Endothelial cell of umbilical vein (primary cell): ENCODE results near the gene OR2H1. TPM values are rescaled to one million over a fixed set of nuclear protein-coding genes. Genes with fewer than 3 reads are reported as not detected.

Experiments used
- BruUV-seq: library from RNA; stranded (reverse); fragments of 400-500 nt; replicated peaks from 2 replicates; lab custom pipeline; 2021; lab: Mats Ljungman, UMichigan
- CTCF ChIA-PET: fragments of 300-600, 350-600 bp; sonication (Branson Sonifier 250); formaldehyde crosslinking; loops from one replicate; lab custom pipeline; 2021; ENCODE audit warnings: antibody characterized with exemption, inconsistent platforms; lab: Charles Lee
- POLR2A ChIA-PET: fragments of 300-600, 350-600 bp; sonication (Branson Sonifier 250); formaldehyde crosslinking; loops from one replicate; lab custom pipeline; 2021; ENCODE audit warnings: antibody characterized with exemption, inconsistent platforms; lab: Charles Lee
- DNase-seq: peaks from one replicate; pipeline ENCODE4 v3.0.0-alpha.2; 2011; ENCODE audit warnings: low read depth, low spot score
- FAIRE-seq: peaks from 2 replicates; lab custom pipeline; 2011; peaks lifted over from hg19 to GRCh38; lab: Jason Lieb, UNC
- H2AFZ ChIP-seq: 2 replicates; pipeline ENCODE4 v1.6.0; 2012; ENCODE audit warnings: low read depth, low read length, control low read depth, inconsistent platforms
- H3K27ac ChIP-seq: 2 replicates; pipeline ENCODE4 v1.5.1; 2011; ENCODE audit warnings: low read depth, mild to moderate bottlenecking, control low read depth, low read length, moderate library complexity; ENCODE audit not compliant: insufficient read depth
- H3K27me3 ChIP-seq, 2 experiments: 2 replicates each; pipeline versions ENCODE4 v1.6.0 to v1.6.1; 2011; ENCODE audit warnings: low read length in 2 of 2, mixed read lengths in 1 of 2; ENCODE audit not compliant: control insufficient read depth in 2 of 2, insufficient read depth in 2 of 2
- H3K36me3 ChIP-seq, 2 experiments: 2 replicates in 1 of 2; 3 replicates in 1 of 2; pipeline ENCODE4 v1.5.1; 2011; ENCODE audit warnings: low read length in 2 of 2, mild to moderate bottlenecking in 1 of 2, moderate library complexity in 1 of 2; ENCODE audit not compliant: control insufficient read depth in 2 of 2, insufficient read depth in 2 of 2; ENCODE audit errors: extremely low read depth in 1 of 2
- H3K4me1 ChIP-seq: 3 replicates; pipeline ENCODE4 v1.5.1; 2011; ENCODE audit warnings: mild to moderate bottlenecking, low read length; ENCODE audit not compliant: control insufficient read depth, insufficient read depth; ENCODE audit errors: extremely low read depth
- H3K4me2 ChIP-seq: 2 replicates; pipeline ENCODE4 v1.6.1; 2011; ENCODE audit warnings: low read length, control low read depth, mixed read lengths; ENCODE audit not compliant: insufficient read depth
- H3K4me3 ChIP-seq, 3 experiments: fragments of 200-600 bp in 1 of 3; sonication (generic), shearing (Covaris generic) in 1 of 3; replicated peaks in 1 of 3; 2 replicates each; pipeline ENCODE4 v1.5.1; 2011 to 2016; ENCODE audit warnings: control low read depth in 3 of 3, low read length in 3 of 3, mild to moderate bottlenecking in 2 of 3, inconsistent platforms in 1 of 3, low read depth in 1 of 3, moderate library complexity in 1 of 3; ENCODE audit not compliant: insufficient read depth in 1 of 3
- H3K79me2 ChIP-seq: 2 replicates; pipeline ENCODE4 v1.6.0; 2012; ENCODE audit warnings: low read length, inconsistent platforms; ENCODE audit not compliant: control insufficient read depth, insufficient read depth
- H3K9ac ChIP-seq: replicated peaks from 2 replicates; pipeline ENCODE3; 2011; ENCODE audit warnings: low read length, control low read depth; ENCODE audit not compliant: insufficient read depth; ENCODE audit errors: extremely low read depth
- H3K9me1 ChIP-seq: replicated peaks from 3 replicates; pipeline ENCODE4 v1.6.0; 2011; ENCODE audit warnings: mild to moderate bottlenecking, low read length; ENCODE audit not compliant: control insufficient read depth, insufficient read depth; ENCODE audit errors: extremely low read depth
- H3K9me3 ChIP-seq: replicated peaks from 2 replicates; pipeline ENCODE4 v1.5.1; 2012; ENCODE audit warnings: low read length, inconsistent platforms; ENCODE audit not compliant: control insufficient read depth, insufficient read depth
- H4K20me1 ChIP-seq: replicated peaks from 2 replicates; pipeline ENCODE3; 2011; ENCODE audit warnings: mild to moderate bottlenecking, low read length; ENCODE audit not compliant: control insufficient read depth, insufficient read depth; ENCODE audit errors: extremely low read depth
- CTCF ChIP-seq, 2 donors: IDR thresholded peaks; 1 replicate in 1 of 2; 2 replicates in 1 of 2; pipeline ENCODE4 v1.5.1; 2011; ENCODE audit warnings: low read length in 2 of 2, mild to moderate bottlenecking in 2 of 2, moderate library complexity in 2 of 2, control low read depth in 1 of 2, inconsistent platforms in 1 of 2, low read depth in 1 of 2; ENCODE audit not compliant: insufficient read depth in 1 of 2; ENCODE audit errors: extremely low read depth in 1 of 2
- EZH2 ChIP-seq: IDR thresholded peaks from 2 replicates; pipeline ENCODE4 v1.6.1; 2012; ENCODE audit warnings: borderline replicate concordance, low read depth, mild to moderate bottlenecking, moderate library complexity, low read length, inconsistent platforms; ENCODE audit not compliant: severe bottlenecking
- FOS ChIP-seq: IDR thresholded peaks from 2 replicates; pipeline ENCODE4 v1.6.1; 2011; ENCODE audit warnings: mild to moderate bottlenecking, low read length, moderate library complexity, borderline replicate concordance; ENCODE audit not compliant: insufficient read depth
- GATA2 ChIP-seq: IDR thresholded peaks from 2 replicates; pipeline ENCODE4 v1.7.0; 2011; ENCODE audit warnings: low read depth, mild to moderate bottlenecking, moderate library complexity, mixed read lengths, low read length; ENCODE audit not compliant: insufficient read length, insufficient read depth
- JUN ChIP-seq: IDR thresholded peaks from 2 replicates; pipeline ENCODE4 v1.6.1; 2011; ENCODE audit warnings: borderline replicate concordance, low read depth; ENCODE audit not compliant: insufficient read length, insufficient read depth
- MYC ChIP-seq: IDR thresholded peaks from one replicate; pipeline ENCODE4 v1.6.1; 2011; ENCODE audit warnings: mild to moderate bottlenecking, low read depth, low read length
- POLR2A ChIP-seq: IDR thresholded peaks from 2 replicates; pipeline ENCODE4 v1.6.1; 2012; ENCODE audit warnings: low read depth, mild to moderate bottlenecking, control low read depth, low read length
- POLR2AphosphoS5 ChIP-seq: IDR thresholded peaks from 2 replicates; pipeline ENCODE4 v1.6.1; 2012; ENCODE audit warnings: low read depth, mild to moderate bottlenecking, control low read depth, low read length, moderate library complexity; ENCODE audit not compliant: insufficient read depth
- dilution Hi-C: fragments of 300-500 bp; cut with MboI; formaldehyde crosslinking; loops from one replicate; pipeline ENCODE4 v1.15.0; 2019; ENCODE audit warnings: low sequenced_read_pairs; ENCODE audit not compliant: extremely low pct_ligation_motif_present
- intact Hi-C: fragments of 100-400 bp; cut with micrococcal nuclease; formaldehyde crosslinking; loops from one replicate; pipeline ENCODE4 v1.10.0; 2022
- polyA plus RNA-seq, 4 experiments: library from polyadenylated mRNA; depleted of rRNA in 3 of 4; stranded (reverse) in 3 of 4; unstranded in 1 of 4; fragments of >200 nt; gene quantifications; 2 replicates each; pipeline versions ENCODE4 v1.2.1 to v1.2.3, GENCODE V29; 2011 to 2012; ENCODE audit warnings: missing spikeins in 1 of 4
- total RNA-seq: library from RNA; stranded (reverse); gene quantifications from 2 replicates; pipeline ENCODE4 v1.2.3, GENCODE V29; 2021
- TF ChIP-seq, protein P1 (sequence below): IDR thresholded peaks from 2 replicates; pipeline ENCODE4 v1.6.1; 2011; ENCODE audit not compliant: insufficient read depth, insufficient read length

Gene OR2H1
- total and polyA plus RNA-seq, 2 donors (not counting 3 experiments of a cell fraction or from before 2014, with no cell fraction given): not detected

GRCh38 chr6:29494131-29494530 is 37.2 kb downstream of the OR2H1 start:
- Histone ChIP-seq H3K36me3 (no peaks in the 10 kb centered on the region), H3K27me3 (no peaks in the 10 kb centered on the region), H3K9ac (no peak overlapping the region), H3K4me3 (no peak overlapping the region), H3K9me3 (no peaks in the 10 kb centered on the region), H2AFZ (no peak overlapping the region), H3K79me2 (no peaks in the 10 kb centered on the region), H3K4me1 (no peaks in the 10 kb centered on the region), H3K4me2 (no peak overlapping the region), H4K20me1 (no peaks in the 10 kb centered on the region), H3K9me1 (no peaks in the 10 kb centered on the region), H3K27ac (no peak overlapping the region)
- no peak for FAIRE-seq
- no TSS peak for BruUV-seq
- ChIA-PET CTCF (no interaction called here), POLR2A (no interaction called here)
- dilution Hi-C loops: no loop called here
- TF ChIP-seq EZH2: no peak
- TF ChIP-seq FOS: no peak
- no peak for TF ChIP-seq CTCF (IDR thresholded peaks at IDR 0.05; ENCODE audit: extremely low read depth in 1 of 2, insufficient read depth in 1 of 2, low read depth in 1 of 2, low read length in 2 of 2)
- TF ChIP-seq MYC: no peak
- TF ChIP-seq JUN: no peak
- TF ChIP-seq, protein P1, sequence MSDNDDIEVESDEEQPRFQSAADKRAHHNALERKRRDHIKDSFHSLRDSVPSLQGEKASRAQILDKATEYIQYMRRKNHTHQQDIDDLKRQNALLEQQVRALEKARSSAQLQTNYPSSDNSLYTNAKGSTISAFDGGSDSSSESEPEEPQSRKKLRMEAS: no peak
- no peak for TF ChIP-seq POLR2AphosphoS5
- no peak for TF ChIP-seq GATA2
- TF ChIP-seq POLR2A: no peak
- intact Hi-C loops: no loop called here
- no peak for DNase-seq
